Measurements from ENCODE around the gene UEVLD.

UEVLD gene

GRCh38 chr11:18501629-18502028 is 86.9 kb downstream of the UEVLD start:
- H3K36me3 ChIP-seq (ENCODE audit: control insufficient read depth, insufficient read depth, low read length), result peaks cover 7% of the 10 kb centered on the region; the same call in 1 of the 2 replicates
- no peaks in the 10 kb centered on the region for H3K27me3 ChIP-seq (ENCODE audit: control insufficient read depth, insufficient read depth, low read length)
- no peak overlapping the region for H3K4me3 ChIP-seq (ENCODE audit: low read length)
- WGBS (ENCODE audit: insufficient coverage, insufficient read length), result no CpG with 5 or more reads among the region's 1 CpG
- H3K27ac ChIP-seq (ENCODE audit: low read length), result no peak overlapping the region
- H3K9me3 ChIP-seq (ENCODE audit: control insufficient read depth, insufficient read depth, low read length), result no peaks in the 10 kb centered on the region
- no peaks in the 10 kb centered on the region for H3K4me1 ChIP-seq (ENCODE audit: control insufficient read depth, insufficient read depth, low read length)
- no peak for DNase-seq (ENCODE audit: low read depth, low spot score)

GRCh38 chr11:18498039-18498438 is 90.5 kb downstream of the UEVLD start:
- Histone ChIP-seq H3K27me3 (ENCODE audit: control insufficient read depth, insufficient read depth, low read length) (no peaks in the 10 kb centered on the region), H3K4me1 (ENCODE audit: control insufficient read depth, insufficient read depth, low read length) (no peaks in the 10 kb centered on the region), H3K9me3 (ENCODE audit: control insufficient read depth, insufficient read depth, low read length) (no peaks in the 10 kb centered on the region), H3K36me3 (ENCODE audit: control insufficient read depth, insufficient read depth, low read length) (peaks cover 8% of the 10 kb centered on the region; the same call in 1 of the 2 replicates), H3K27ac (ENCODE audit: low read length) (no peak overlapping the region), H3K4me3 (ENCODE audit: low read length) (no peak overlapping the region)
- no peak for DNase-seq (ENCODE audit: low read depth, low spot score)
- no CpG with 5 or more reads among the region's 1 CpG for WGBS (ENCODE audit: insufficient coverage, insufficient read length)

- H3K36me3 ChIP-seq (ENCODE audit: control insufficient read depth, insufficient read depth, low read length), result peaks cover 6% of the 10 kb centered on the region; the same call in 1 of the 2 replicates
- H3K27me3 ChIP-seq (ENCODE audit: control insufficient read depth, insufficient read depth, low read length), result no peaks in the 10 kb centered on the region
- no peak overlapping the region for H3K27ac ChIP-seq (ENCODE audit: low read length)
- no CpG with 5 or more reads among the region's 4 CpGs for WGBS (ENCODE audit: insufficient coverage, insufficient read length)
- no peak overlapping the region for H3K4me3 ChIP-seq (ENCODE audit: low read length)
- no peaks in the 10 kb centered on the region for H3K9me3 ChIP-seq (ENCODE audit: control insufficient read depth, insufficient read depth, low read length)
- no peaks in the 10 kb centered on the region for H3K4me1 ChIP-seq (ENCODE audit: control insufficient read depth, insufficient read depth, low read length)
- no peak for DNase-seq (ENCODE audit: low read depth, low spot score)
Observed at GRCh38 chr11:18495703-18496102, 92.8 kb downstream of the UEVLD start.

- Histone ChIP-seq H3K4me3 (ENCODE audit: low read length) (no peak overlapping the region), H3K27ac (ENCODE audit: low read length) (no peak overlapping the region), H3K9me3 (ENCODE audit: control insufficient read depth, insufficient read depth, low read length) (no peaks in the 10 kb centered on the region), H3K36me3 (ENCODE audit: control insufficient read depth, insufficient read depth, low read length) (peaks cover 8% of the 10 kb centered on the region; the same call in 1 of the 2 replicates), H3K27me3 (ENCODE audit: control insufficient read depth, insufficient read depth, low read length) (no peaks in the 10 kb centered on the region), H3K4me1 (ENCODE audit: control insufficient read depth, insufficient read depth, low read length) (no peaks in the 10 kb centered on the region)
- DNase-seq (ENCODE audit: low read depth, low spot score), result no peak
Observed at GRCh38 chr11:18495271-18495670, 93.3 kb downstream of the UEVLD start.

- no peak for DNase-seq (ENCODE audit: low read depth, low spot score)
- no CpG with 5 or more reads among the region's 4 CpGs for WGBS (ENCODE audit: insufficient coverage, insufficient read length)
- no peak overlapping the region for H3K27ac ChIP-seq (ENCODE audit: low read length)
- H3K36me3 ChIP-seq (ENCODE audit: control insufficient read depth, insufficient read depth, low read length), result 0 out of 2 replicates have a peak, but pooled peaks cover 8% of the 10 kb centered on the region
- no peaks in the 10 kb centered on the region for H3K9me3 ChIP-seq (ENCODE audit: control insufficient read depth, insufficient read depth, low read length)
- H3K4me3 ChIP-seq (ENCODE audit: low read length), result no peak overlapping the region
- H3K27me3 ChIP-seq (ENCODE audit: control insufficient read depth, insufficient read depth, low read length), result no peaks in the 10 kb centered on the region
- no peaks in the 10 kb centered on the region for H3K4me1 ChIP-seq (ENCODE audit: control insufficient read depth, insufficient read depth, low read length)
Observed at GRCh38 chr11:18493310-18493709, 95.2 kb downstream of the UEVLD start.

- Histone ChIP-seq H3K4me3 (ENCODE audit: low read length) (no peak overlapping the region), H3K36me3 (ENCODE audit: control insufficient read depth, insufficient read depth, low read length) (0 out of 2 replicates have a peak, but pooled peaks cover 8% of the 10 kb centered on the region), H3K9me3 (ENCODE audit: control insufficient read depth, insufficient read depth, low read length) (no peaks in the 10 kb centered on the region), H3K4me1 (ENCODE audit: control insufficient read depth, insufficient read depth, low read length) (no peaks in the 10 kb centered on the region), H3K27me3 (ENCODE audit: control insufficient read depth, insufficient read depth, low read length) (no peaks in the 10 kb centered on the region), H3K27ac (ENCODE audit: low read length) (no peak overlapping the region)
- DNase-seq (ENCODE audit: low read depth, low spot score), result no peak
Observed at GRCh38 chr11:18492888-18493287, 95.6 kb downstream of the UEVLD start.

GRCh38 chr11:18491924-18492323 is 96.6 kb downstream of the UEVLD start:
- WGBS (ENCODE audit: insufficient coverage, insufficient read length), result no CpG with 5 or more reads among the region's 2 CpGs
- 0 out of 2 replicates have a peak, but pooled peaks cover 8% of the 10 kb centered on the region for H3K36me3 ChIP-seq (ENCODE audit: control insufficient read depth, insufficient read depth, low read length)
- H3K9me3 ChIP-seq (ENCODE audit: control insufficient read depth, insufficient read depth, low read length), result no peaks in the 10 kb centered on the region

GRCh38 chr11:18490736-18491485 is 97.6 kb downstream of the UEVLD start:
- Histone ChIP-seq H3K27me3 (ENCODE audit: control insufficient read depth, insufficient read depth, low read length) (no peaks in the 10 kb centered on the region), H3K27ac (ENCODE audit: low read length) (no peak overlapping the region), H3K4me1 (ENCODE audit: control insufficient read depth, insufficient read depth, low read length) (no peaks in the 10 kb centered on the region), H3K9me3 (ENCODE audit: control insufficient read depth, insufficient read depth, low read length) (no peaks in the 10 kb centered on the region), H3K4me3 (ENCODE audit: low read length) (no peak overlapping the region), H3K36me3 (ENCODE audit: control insufficient read depth, insufficient read depth, low read length) (0 out of 2 replicates have a peak, but pooled peaks cover 6% of the 10 kb centered on the region)
- DNase-seq (ENCODE audit: low read depth, low spot score), result no peak
- WGBS (ENCODE audit: insufficient coverage, insufficient read length), result no CpG with 5 or more reads among the region's 15 CpGs

More at GRCh38 chr11:18491924-18492323, 96.6 kb downstream of the UEVLD start:
- H3K27me3 ChIP-seq (ENCODE audit: control insufficient read depth, insufficient read depth, low read length), result no peaks in the 10 kb centered on the region
- H3K27ac ChIP-seq (ENCODE audit: low read length), result no peak overlapping the region
- no peak for DNase-seq (ENCODE audit: low read depth, low spot score)
- H3K4me3 ChIP-seq (ENCODE audit: low read length), result no peak overlapping the region
- no peaks in the 10 kb centered on the region for H3K4me1 ChIP-seq (ENCODE audit: control insufficient read depth, insufficient read depth, low read length)

- Histone ChIP-seq H3K36me3 (ENCODE audit: control insufficient read depth, insufficient read depth, low read length) (0 out of 2 replicates have a peak, but pooled peaks cover 6% of the 10 kb centered on the region), H3K4me1 (ENCODE audit: control insufficient read depth, insufficient read depth, low read length) (no peaks in the 10 kb centered on the region), H3K9me3 (ENCODE audit: control insufficient read depth, insufficient read depth, low read length) (no peaks in the 10 kb centered on the region), H3K4me3 (ENCODE audit: low read length) (no peak overlapping the region), H3K27me3 (ENCODE audit: control insufficient read depth, insufficient read depth, low read length) (no peaks in the 10 kb centered on the region), H3K27ac (ENCODE audit: low read length) (no peak overlapping the region)
- WGBS (ENCODE audit: insufficient coverage, insufficient read length), result no CpG with 5 or more reads among the region's 1 CpG
- no peak for DNase-seq (ENCODE audit: low read depth, low spot score)
Observed at GRCh38 chr11:18490319-18490718, 98.2 kb downstream of the UEVLD start.

GRCh38 chr11:18485913-18486528 is 102.5 kb downstream of the UEVLD start:
- no peak overlapping the region for H3K27ac ChIP-seq (ENCODE audit: low read length)
- H3K36me3 ChIP-seq (ENCODE audit: control insufficient read depth, insufficient read depth, low read length), result peaks cover 15% of the 10 kb centered on the region; the same call in 1 of the 2 replicates
- H3K27me3 ChIP-seq (ENCODE audit: control insufficient read depth, insufficient read depth, low read length), result no peaks in the 10 kb centered on the region
- no peaks in the 10 kb centered on the region for H3K9me3 ChIP-seq (ENCODE audit: control insufficient read depth, insufficient read depth, low read length)
- DNase-seq (ENCODE audit: low read depth, low spot score), result no peak
- no CpG with 5 or more reads among the region's 8 CpGs for WGBS (ENCODE audit: insufficient coverage, insufficient read length)
- H3K4me1 ChIP-seq (ENCODE audit: control insufficient read depth, insufficient read depth, low read length), result no peaks in the 10 kb centered on the region
- H3K4me3 ChIP-seq (ENCODE audit: low read length), result no peak overlapping the region
